ENCODE data around the gene ANKLE1. TPM values are rescaled to one million over a fixed set of nuclear protein-coding genes. Genes with fewer than 3 reads are reported as not detected.

Gene ANKLE1
- total RNA-seq, 4 donors from 2014 or later = 0.07 to 1.1 (median 0.36) TPM

DNA sequence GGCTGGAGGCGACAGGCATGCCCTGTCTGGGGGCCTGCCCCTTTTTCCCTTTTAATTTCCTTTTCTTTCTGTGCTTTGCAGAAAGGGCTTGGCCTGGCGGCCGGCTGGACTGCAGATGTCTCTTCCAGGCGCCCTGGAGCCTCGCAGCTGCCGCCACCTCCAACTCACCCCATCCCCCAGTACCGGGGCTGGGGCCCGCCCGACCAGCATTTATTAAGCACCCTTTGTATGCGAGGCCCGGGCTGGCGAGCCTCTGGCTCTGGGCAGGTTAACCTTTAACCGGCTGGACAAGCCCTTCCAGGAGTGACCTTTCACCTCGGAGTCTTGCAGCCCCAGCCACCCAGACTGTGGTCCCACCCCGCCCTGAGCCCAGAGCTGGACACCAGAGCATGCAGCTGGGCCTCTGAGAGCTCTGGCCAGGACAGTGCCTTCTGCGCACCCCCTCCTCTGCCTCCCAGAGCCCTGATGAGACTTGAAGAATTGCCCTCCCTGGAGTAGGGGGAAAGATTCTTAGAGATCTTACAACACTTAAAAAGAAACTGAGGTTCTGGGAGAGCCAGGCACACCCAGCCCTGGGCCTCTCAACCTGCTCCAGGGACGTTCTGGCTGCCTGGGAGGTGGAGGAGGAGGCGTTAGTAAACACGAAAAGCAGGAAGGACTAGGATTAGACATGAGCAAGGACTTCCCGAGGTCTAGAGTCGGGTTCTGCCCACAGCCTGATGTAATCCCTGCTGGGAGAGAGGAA, 34.8 kb upstream of the ANKLE1 start:
- intact Hi-C loops (cut with DNase I; ENCODE audit: low total_unique reads) = no loop called here
- no peak for DNase-seq (ENCODE audit: low spot score in 2 of 2)
- TF ChIP-seq, protein P1, sequence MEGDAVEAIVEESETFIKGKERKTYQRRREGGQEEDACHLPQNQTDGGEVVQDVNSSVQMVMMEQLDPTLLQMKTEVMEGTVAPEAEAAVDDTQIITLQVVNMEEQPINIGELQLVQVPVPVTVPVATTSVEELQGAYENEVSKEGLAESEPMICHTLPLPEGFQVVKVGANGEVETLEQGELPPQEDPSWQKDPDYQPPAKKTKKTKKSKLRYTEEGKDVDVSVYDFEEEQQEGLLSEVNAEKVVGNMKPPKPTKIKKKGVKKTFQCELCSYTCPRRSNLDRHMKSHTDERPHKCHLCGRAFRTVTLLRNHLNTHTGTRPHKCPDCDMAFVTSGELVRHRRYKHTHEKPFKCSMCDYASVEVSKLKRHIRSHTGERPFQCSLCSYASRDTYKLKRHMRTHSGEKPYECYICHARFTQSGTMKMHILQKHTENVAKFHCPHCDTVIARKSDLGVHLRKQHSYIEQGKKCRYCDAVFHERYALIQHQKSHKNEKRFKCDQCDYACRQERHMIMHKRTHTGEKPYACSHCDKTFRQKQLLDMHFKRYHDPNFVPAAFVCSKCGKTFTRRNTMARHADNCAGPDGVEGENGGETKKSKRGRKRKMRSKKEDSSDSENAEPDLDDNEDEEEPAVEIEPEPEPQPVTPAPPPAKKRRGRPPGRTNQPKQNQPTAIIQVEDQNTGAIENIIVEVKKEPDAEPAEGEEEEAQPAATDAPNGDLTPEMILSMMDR (IDR thresholded peaks at IDR 0.05) = no peak
- no peak for TF ChIP-seq POLR2A (IDR thresholded peaks at IDR 0.05)
- peak overlapping the region; percentile 22 for H3K4me3 ChIP-seq (ENCODE audit: low read depth, poor library complexity, severe bottlenecking)
- 11 to 20% methylated on average over 21 of the region's 21 CpGs for WGBS, 2 donors

DNA sequence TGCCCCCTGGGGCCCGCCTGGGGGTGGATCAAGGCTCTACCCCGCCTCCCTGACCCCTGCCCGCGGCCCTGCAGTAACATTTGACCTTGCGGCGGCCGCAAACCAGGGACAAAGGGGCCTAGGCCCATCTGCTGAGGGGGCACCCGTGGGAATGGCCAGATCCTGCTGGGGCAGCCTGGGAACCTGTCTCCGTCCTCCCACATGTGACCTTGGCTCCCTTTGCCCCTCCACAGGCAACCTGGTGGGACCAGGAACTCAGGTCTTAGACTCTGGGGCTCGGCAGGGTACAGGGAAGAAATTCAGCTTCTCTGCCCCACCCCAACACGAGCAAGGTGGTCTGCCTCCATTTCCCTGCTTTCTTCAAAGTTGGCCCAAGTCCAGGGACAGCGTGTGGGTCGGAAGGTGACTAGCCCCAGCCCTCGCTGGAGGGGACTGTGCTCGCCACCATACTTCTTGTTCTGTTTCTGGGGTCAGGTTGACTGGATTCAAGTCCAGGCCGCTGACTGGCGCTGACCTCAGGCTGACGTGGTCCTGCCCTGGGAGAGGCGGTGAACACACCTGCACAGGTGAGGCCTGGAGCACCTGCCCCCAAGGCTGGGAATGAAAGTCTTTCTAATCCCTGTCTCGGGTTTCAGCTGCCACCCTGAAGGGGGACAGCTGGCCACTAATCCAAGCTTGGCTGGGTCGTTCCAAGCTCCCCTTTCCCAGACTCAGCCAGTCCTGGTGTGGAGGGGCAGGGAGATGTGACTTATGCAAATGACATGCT, 33.5 kb upstream of the ANKLE1 start:
- 67 to 68% methylated on average over 14 to 21 of the region's 21 CpGs for WGBS, 2 donors
- H3K4me3 ChIP-seq (ENCODE audit: low read depth, poor library complexity, severe bottlenecking) = no peak overlapping the region
- TF ChIP-seq, protein P1 (IDR thresholded peaks at IDR 0.05) = peak in 1 of 3 donors; percentile 64
- no peak for TF ChIP-seq POLR2A (IDR thresholded peaks at IDR 0.05)
- no peak for DNase-seq (ENCODE audit: low spot score in 2 of 2)
- intact Hi-C loops (cut with DNase I; ENCODE audit: low total_unique reads) = no loop called here

DNA sequence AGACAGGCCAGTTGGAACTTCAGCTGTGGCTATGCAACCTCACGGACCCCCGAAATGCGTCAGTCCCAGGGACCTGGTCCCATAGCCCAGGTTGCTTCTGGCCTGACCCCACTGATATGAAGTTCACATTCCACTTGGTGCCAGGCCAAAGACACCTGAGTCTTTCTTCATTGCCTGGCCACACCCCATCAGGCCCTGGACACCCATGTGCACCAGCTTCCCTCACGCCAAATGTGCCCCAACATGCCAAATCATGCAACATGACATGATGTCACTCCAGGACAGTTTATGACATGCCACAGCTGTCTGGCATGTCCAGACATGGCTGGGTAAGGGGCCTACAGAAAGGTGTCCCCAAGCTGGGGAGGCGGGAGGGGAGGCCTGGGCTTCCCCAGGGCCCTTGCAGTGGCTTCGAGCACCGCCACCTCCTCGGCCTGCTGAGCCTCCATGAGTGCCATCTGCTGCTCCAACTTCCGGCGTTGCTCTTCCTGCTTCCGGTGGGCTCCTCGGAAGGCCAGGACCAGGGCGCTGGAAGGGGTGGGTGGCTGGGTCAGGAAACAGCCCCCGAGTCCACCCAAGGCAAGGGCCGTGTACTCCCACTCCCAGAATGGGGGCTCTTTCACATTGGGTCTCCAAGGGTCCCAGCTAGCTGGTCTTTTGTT, 31.7 kb upstream of the ANKLE1 start:
- TF ChIP-seq, protein P1 (IDR thresholded peaks at IDR 0.05) = no peak
- no peak for TF ChIP-seq POLR2A (IDR thresholded peaks at IDR 0.05)
- no peak for DNase-seq (ENCODE audit: low spot score in 2 of 2)
- H3K4me3 ChIP-seq (ENCODE audit: low read depth, poor library complexity, severe bottlenecking) = no peak overlapping the region
- 80 to 87% methylated on average over 14 to 15 of the region's 15 CpGs for WGBS, 2 donors
- intact Hi-C loops (cut with DNase I; ENCODE audit: low total_unique reads) = no loop called here

DNA sequence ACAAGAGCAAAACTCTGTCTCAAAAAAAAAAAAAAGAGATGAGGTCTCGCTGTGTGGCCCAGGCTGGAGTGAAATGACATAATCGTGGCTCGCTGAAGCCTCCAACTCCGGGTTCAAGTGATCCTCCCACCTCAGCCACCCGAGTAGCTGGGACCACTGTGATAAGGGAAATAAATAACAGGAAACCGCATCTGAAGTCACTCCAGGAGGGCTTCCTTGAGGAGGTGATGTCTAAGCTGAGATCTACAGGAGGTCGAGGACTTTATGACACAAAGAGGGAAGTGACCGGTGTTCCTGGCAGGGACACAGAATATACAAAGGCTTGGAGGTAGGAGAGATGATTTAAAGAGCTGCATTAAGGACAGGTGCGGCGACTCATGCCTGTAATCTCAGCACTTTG, 27.1 kb upstream of the ANKLE1 start:
- intact Hi-C loops (cut with DNase I; ENCODE audit: low total_unique reads) = no loop called here
- H3K4me3 ChIP-seq (ENCODE audit: low read depth, poor library complexity, severe bottlenecking) = no peak overlapping the region
- no peak for DNase-seq (ENCODE audit: low spot score in 2 of 2)
- TF ChIP-seq POLR2A (IDR thresholded peaks at IDR 0.05) = no peak
- TF ChIP-seq, protein P1 (IDR thresholded peaks at IDR 0.05) = no peak
- 85 to 89% methylated on average over 10 of the region's 10 CpGs for WGBS, 2 donors

DNA sequence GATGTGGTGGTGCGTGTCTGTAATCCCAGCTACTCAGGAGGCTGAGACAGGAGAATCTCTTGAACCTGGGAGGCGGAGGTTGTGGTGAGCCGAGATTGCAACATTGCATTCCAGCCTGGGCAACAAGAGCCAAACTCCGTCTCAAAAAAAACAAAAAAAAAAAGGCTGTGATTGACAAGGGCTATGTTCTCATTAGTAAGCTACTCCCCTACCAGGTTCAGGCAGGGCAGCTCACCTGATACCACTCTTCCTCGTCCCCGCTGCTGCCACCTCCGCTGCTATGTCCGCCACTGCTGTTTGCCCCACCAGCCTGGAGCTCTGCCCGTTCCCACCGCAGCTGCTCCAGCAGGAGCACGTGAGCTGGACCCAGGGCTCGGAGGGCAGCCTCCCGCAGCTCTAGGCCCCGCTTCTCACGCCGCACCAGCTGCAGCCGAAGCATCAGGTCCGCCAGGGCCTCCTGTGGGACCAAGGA, 26.5 kb upstream of the ANKLE1 start:
- TF ChIP-seq POLR2A (IDR thresholded peaks at IDR 0.05) = no peak
- TF ChIP-seq, protein P1 (IDR thresholded peaks at IDR 0.05) = no peak

More for the DNA sequence above, 26.5 kb upstream of the ANKLE1 start:
- intact Hi-C loops (cut with DNase I; ENCODE audit: low total_unique reads) = no loop called here
- no peak for DNase-seq (ENCODE audit: low spot score in 2 of 2)
- H3K4me3 ChIP-seq (ENCODE audit: low read depth, poor library complexity, severe bottlenecking) = no peak overlapping the region
- 70 to 74% methylated on average over 18 of the region's 18 CpGs for WGBS, 2 donors
